PFSK-1 (cell line): ENCODE results near the gene PRDM16.

Experiments used
- POLR2AphosphoS5 ChIP-seq: IDR thresholded peaks from 2 replicates; pipeline ENCODE4 v1.6.1; 2012; ENCODE audit warnings: low read depth, mild to moderate bottlenecking, control low read depth, low read length, moderate library complexity
- TAF1 ChIP-seq: IDR thresholded peaks from 2 replicates; pipeline ENCODE4 v1.6.1; 2012; ENCODE audit warnings: low read length, control low read depth, borderline replicate concordance; ENCODE audit not compliant: insufficient read depth
- TF ChIP-seq, protein P1 (sequence below), 2 experiments: IDR thresholded peaks; 2 replicates each; pipeline versions ENCODE4 v1.6.1 to v1.8.0; 2011 to 2012; ENCODE audit warnings: low read depth in 2 of 2, low read length in 2 of 2, control low read depth in 1 of 2, inconsistent platforms in 1 of 2, mild to moderate bottlenecking in 1 of 2, moderate library complexity in 1 of 2; ENCODE audit not compliant: insufficient read depth in 1 of 2

DNA sequence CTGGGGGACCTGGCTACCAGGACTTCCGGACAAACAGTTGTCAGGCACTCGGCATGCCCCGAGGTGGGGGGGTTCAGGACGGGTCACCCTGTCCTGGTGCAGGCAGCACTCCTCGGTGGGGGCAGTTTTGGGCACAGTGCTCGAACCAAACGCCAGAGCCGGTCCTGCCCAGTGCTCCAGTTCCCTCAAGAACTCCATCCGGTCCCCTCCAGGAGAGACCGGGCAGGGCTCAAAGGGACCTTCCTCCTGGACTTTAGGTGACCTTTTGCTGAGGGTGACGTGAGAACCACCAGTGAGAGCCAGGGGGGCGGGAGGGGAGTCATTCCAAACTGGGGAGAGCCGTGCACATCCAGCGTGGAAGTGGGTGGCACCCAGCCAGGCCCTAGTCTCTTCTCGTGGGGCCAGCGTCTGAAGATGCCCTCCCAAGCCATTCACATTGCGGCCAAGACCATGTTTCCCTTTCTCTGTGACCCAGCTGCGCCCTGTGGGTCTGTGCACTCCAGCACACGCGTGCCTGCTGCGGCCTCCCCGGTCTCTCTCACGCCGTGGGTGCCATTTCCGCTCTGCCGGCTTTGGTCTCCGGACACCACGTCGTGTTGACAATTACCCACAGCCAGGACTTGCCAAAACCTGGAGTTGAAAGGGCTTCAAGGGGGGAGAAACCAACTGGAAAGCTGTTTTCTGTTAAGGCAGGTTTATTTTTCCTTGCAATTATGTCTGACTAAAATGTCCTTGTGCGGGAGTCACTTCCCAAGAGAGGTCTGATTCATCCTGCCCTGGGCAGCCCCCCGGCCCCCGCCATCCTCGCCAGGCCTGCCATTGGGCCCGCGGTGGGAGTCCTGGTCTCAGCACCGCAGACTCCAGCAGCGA lies 206.7 kb downstream of the PRDM16 start:
- TF ChIP-seq POLR2AphosphoS5 (no peak), TAF1 (no peak)
- TF ChIP-seq, protein P1, sequence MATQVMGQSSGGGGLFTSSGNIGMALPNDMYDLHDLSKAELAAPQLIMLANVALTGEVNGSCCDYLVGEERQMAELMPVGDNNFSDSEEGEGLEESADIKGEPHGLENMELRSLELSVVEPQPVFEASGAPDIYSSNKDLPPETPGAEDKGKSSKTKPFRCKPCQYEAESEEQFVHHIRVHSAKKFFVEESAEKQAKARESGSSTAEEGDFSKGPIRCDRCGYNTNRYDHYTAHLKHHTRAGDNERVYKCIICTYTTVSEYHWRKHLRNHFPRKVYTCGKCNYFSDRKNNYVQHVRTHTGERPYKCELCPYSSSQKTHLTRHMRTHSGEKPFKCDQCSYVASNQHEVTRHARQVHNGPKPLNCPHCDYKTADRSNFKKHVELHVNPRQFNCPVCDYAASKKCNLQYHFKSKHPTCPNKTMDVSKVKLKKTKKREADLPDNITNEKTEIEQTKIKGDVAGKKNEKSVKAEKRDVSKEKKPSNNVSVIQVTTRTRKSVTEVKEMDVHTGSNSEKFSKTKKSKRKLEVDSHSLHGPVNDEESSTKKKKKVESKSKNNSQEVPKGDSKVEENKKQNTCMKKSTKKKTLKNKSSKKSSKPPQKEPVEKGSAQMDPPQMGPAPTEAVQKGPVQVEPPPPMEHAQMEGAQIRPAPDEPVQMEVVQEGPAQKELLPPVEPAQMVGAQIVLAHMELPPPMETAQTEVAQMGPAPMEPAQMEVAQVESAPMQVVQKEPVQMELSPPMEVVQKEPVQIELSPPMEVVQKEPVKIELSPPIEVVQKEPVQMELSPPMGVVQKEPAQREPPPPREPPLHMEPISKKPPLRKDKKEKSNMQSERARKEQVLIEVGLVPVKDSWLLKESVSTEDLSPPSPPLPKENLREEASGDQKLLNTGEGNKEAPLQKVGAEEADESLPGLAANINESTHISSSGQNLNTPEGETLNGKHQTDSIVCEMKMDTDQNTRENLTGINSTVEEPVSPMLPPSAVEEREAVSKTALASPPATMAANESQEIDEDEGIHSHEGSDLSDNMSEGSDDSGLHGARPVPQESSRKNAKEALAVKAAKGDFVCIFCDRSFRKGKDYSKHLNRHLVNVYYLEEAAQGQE (IDR thresholded peaks at IDR 0.05; ENCODE audit: insufficient read depth in 1 of 2, low read depth in 2 of 2, low read length in 2 of 2), result no peak
